Right ventricle myocardium inferior (tissue), 1 donor: ENCODE data around the gene MYO5B. TPM values are rescaled to one million over a fixed set of nuclear protein-coding genes. Genes with fewer than 3 reads are reported as not detected.
A peak's percentile ranks its signal among the peaks of the same experiment; 100 is the strongest.

ENCODE experiments used
- ATAC-seq: fragments of 200-7000 bp; cut with Tn5 transposase; one replicate; pipeline ENCODE4 v1.9.1; 2020; ENCODE audit warnings: mild to moderate bottlenecking, moderate library complexity
- DNase-seq: peaks from one replicate; pipeline ENCODE4 v3.0.0; 2021; ENCODE audit errors: missing footprints
- intact Hi-C: fragments of 100-400 bp; cut with DNase I; formaldehyde crosslinking; loops from one replicate; pipeline ENCODE4 v1.11.0; 2022
- total RNA-seq: library from RNA; stranded (reverse); fragmentation: NEBNext Ultra II Directional; extraction: Animal tissue kit (Norgen Biotek cat#: 25700); gene quantifications from one replicate; pipeline ENCODE4 v1.2.1, GENCODE V29; 2021
- donor health status: DM: no; HTN: yes; CAD: no; lungs with severe emphysema.

The MYO5B gene
- total RNA-seq, 1 donor from 2014 or later: 0.89 TPM

DNA sequence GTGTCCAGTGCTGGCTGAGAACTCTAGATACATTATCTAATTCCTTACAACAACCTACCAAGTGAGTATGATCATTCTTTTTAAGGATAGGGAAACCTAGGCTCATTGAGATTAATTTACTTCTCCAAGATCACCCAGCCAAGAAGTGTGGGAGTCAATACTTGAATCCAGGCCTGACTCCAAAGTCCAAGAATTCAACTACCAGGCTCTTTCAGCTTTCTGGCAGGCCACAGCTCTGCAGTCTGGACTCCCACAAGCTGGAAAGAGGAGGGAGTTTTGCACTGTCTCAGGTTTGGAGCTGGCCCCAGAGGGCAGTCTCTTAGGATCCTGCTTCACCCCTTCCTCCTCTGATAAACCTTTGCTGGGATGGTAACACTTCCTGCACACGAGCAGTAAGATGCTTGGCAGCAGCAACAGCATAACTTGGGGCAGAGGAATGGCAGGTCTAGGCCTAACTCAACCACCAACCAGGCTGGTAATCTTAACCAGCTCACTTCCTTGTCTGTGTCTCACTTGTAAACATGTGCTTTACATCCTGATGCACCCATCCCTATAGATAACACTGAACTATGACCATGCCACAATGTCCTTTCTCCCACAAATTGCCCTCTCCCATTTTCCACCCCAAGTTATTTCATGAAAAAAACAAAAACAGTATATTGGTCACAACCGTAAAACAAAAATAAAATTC lies 270.5 kb downstream of the MYO5B start:
- DNase-seq: no peak
- intact Hi-C loops: no loop called here
- ATAC-seq: peak; percentile 26

DNA sequence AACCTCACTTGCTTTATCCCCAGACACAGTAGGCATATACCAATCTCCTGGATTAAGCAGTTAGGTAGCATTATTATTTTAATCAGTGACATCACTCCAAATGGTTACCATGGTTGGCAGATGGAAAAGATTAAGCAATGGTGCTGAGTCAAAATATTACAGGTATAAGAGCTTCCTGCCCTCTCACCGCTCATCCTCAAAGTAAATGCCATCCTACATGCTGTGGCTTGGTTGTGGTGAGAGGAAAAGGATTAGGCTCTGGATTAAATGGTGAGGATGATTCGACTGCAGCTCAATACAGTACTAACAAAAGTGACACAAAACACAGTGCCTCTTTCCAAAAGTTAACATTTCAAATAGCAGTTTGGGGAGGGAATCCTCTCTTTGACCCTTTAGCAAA lies 272.7 kb downstream of the MYO5B start:
- no peak for DNase-seq
- no peak for ATAC-seq
- intact Hi-C loops: no loop called here

DNA sequence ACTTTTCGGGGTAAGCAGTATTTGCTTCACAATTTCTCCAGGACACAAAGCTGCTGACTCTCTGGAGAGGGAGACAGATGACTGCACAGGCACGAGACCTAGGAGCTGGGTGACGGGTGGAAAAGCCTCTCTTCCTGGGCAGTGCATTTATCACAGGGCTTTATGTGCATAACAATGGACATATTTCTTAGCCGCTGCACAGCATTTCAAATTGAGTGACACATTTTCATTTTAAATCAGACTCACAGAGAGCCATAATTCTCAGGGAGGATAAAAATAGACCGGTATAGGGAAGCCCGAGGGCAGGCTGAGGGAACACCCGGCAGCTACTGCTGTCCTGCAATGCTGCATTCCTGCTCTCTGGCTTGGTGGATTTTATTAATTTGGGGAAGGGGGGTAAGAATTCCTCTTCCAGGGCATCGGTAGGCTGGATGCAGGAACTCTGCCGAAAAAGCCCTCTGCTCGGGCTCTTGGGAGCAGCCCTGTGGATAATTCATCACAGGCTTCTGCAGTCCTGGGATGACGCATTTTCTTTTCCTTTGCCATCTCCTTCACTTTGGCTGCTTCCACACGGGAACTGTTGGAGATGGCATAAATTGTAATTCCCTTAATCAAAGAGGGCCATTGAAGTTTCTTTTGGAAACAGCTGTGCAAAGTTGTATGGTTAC lies 273.5 kb downstream of the MYO5B start:
- no peak for ATAC-seq
- no peak for DNase-seq
- intact Hi-C loops: no loop called here

DNA sequence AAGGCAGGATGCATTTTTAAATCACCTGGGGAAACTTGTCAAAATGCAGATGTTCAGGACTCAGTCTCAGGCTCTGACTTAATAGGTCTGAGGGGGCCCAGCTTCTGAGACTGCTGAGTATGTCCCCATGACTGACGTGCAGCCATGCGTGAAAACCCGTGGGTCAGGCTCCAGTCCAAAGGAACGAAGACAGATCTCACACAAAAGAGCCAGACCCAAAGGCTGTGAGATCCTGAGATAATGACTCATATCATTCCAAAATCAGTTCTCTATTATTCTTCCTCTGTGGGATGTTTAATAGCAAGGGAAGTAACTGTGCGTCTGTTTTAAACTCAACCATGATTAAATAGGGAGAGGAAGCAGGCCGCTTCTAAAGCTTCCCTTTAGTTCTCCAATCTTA lies 274.2 kb downstream of the MYO5B start:
- no peak for ATAC-seq
- intact Hi-C loops: no loop called here
- DNase-seq: no peak

DNA sequence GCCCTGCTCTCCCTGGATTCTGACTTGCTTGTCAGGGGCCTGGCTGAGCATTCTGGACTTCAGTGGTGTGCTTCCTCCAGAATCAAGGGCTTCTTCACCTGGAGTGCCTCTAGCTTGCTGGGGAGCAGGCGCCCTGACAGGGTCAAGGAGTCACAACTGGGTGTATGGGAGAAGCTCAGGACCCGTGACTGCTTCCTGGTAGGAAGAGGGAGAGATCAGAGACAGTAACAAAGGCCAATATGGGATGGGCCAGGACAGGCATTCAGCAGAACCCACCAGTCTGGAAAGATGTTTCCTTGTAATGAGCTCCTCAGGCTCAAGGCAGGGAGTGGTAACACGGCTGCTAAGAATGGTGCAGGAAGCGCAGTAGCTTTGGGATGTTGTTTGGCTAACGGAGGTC lies 277.2 kb downstream of the MYO5B start:
- no peak for DNase-seq
- intact Hi-C loops: no loop called here
- no peak for ATAC-seq

DNA sequence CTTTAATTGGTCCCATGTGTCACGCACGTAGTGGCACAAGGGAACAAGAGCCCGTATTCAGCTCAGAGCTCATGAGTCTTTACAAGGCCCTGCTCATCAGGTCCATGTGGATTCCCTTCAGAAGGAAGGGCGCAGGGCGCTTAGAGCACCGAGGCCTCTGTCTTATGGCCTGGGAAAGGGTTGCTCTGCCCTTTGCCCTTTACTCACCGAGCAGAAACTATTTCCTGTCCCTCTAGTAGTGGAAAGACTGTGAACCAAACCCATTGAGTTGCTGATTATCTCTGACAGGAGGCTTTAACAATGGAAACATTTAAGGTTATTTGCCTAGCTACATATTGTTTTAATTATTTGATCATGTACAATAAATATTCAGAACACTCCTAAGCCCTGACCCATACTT lies 279.6 kb downstream of the MYO5B start:
- intact Hi-C loops: no loop called here
- ATAC-seq: no peak
- DNase-seq: no peak

DNA sequence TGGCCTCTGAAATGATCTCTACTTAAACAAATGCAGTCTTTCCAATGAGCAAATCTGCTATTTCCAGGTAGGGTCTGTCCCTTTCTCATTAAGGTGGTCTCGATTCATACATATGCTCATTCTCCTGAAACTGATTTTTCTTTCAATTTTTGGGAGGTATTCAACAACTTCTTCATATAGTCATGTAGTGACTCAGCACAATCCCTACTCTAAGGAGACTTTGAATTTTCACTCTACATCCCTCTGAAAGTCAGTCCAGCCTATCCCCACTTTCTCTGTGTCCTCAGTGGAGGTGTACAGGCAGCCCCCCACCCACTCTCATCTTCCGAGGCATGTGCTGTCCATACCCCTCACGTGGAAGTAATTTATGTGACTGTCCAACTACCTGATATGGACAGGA lies 281.7 kb downstream of the MYO5B start:
- no peak for ATAC-seq
- intact Hi-C loops: no loop called here
- DNase-seq: no peak

DNA sequence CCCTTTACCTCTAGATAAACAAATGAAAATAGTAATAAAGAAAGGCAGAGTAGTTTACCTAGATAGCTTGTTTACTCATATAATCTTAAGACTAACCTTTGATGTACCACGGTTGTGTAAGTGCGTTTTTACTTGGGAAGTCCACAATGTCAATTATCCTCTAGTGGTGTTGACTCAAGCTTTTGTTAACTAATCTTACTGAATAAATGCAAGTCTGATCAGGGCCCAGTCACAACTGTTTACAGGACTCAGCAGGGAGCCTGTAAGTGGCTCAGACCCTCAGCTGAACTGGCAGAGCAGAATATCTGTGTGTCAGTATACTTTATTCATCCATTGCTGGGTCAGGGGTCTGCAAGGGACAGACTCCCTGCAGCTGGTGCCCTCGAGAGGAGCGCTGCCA lies 283.5 kb downstream of the MYO5B start:
- no peak for DNase-seq
- ATAC-seq: no peak
- intact Hi-C loops: no loop called here

DNA sequence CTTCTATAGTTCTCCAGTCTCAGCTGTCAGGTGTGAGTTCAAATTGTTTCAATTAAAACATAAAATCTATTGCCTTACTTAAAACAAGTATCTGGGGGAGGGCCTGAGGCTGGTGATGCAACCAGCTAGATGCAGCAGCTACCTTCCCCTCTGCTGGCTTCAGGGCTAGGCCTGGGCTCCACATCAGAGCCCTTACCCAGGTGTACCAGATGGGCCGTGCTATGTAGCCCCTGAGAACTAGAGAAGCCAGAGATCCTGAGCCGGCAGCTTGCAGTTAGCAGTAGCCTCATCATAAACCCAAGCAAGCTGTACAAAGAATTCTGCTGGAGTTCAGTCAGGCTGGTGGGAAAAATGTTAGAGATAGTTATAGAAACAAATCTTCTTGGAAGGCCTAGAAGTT lies 284.0 kb downstream of the MYO5B start:
- intact Hi-C loops: no loop called here
- DNase-seq: no peak
- ATAC-seq: no peak

DNA sequence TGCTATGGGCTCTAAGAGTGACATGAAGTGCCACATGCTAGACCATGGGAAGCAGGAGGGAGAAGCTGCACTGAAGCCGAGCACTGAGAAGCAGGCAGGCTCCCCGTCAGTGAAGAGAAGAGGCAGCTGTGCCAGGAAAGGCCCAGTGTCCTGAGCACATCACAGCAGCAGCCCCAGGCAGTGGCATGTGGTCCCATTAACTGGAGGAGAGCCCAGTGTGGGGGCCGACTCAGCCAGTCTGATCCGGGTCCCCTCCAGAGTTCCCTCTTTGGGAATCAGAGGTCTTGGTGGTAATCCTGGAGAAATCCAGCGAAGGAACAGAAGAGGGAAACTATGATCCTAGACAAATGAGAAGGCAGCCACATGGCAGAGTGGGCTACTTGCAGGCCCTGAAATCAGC lies 284.9 kb downstream of the MYO5B start:
- intact Hi-C loops: no loop called here
- no peak for ATAC-seq
- DNase-seq: no peak

DNA sequence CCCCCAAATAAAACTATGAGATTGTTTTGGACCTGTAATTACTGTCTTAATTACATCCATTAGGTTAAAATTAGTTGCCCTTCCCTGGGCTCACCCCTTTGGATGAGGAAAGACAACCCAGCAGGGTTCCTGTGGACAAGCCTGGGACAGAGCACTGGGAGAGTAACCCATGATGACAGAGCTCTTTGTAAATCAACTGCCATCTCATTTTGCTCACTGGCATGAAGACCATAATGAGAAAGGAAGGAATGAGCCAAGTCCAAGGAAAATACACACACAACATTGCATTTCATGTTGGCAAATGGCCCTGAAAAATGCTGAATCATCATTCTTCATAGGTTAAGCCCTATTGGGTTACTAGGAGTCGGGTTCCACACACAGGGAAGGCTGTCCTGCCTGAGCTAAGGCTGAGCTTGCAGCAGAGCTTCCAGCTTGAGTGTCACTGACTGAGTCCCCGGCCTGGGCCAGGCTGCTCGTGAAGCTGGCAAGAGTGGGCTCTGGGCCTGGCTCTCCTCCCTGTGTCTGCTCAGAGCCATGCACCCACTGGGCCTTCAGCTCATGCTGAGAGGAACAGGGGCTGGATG lies 287.5 kb downstream of the MYO5B start:
- intact Hi-C loops: no loop called here
- no peak for ATAC-seq
- DNase-seq: no peak

DNA sequence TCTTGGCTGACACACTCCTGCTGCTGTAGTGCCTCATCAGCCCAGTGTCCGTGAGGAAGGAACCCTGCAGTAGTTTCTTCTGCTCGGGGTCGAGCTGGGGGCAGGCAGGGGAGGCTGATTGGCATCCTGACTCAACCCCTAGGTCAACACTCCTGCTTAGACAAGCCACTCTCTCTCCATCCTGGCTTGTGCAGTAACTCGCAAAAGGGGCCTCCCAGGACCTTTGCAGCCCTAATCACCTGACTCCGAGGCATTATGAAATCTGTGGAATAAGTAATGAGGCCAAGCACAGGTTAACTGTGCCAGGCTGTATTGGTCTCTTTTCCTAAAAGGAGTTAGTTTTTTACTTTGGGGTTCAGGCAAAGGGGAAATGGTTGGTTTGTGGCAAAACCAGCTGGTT lies 289.2 kb downstream of the MYO5B start:
- intact Hi-C loops: no loop called here
- ATAC-seq (no peak), DNase-seq (no peak)

DNA sequence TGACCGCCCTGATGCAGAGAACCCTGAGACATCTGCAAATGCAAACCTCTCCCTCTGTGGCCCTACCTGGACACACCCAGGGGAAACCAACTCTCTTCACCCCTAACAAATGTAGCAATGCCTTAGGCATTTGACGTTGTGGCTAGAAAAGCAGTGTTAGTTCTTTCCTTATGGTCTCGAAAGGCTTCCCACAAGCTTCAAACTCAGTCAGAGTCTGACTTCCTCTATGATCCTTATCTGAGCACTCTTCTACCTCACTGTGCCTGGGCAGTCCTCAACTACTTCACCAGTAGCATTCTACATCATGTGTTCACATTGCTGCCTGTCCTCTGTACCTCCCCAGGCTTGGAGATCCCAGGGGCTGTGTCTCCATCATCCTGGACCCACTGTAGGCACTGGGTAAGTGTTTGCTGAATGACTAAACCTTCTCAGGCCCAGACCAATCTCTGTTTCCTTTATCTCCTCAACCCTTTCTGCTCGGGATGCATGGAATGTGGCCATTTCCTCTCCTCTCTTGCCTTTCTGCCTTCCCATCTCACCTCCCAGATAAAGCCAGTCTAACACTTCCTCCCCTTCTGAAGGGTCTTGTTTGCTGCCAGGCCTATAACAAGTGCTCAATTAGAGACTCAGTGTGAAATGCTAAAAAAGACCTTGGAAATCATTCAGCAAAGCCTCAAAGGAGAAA lies 289.9 kb downstream of the MYO5B start:
- no peak for DNase-seq
- no peak for ATAC-seq
- intact Hi-C loops: no loop called here

DNA sequence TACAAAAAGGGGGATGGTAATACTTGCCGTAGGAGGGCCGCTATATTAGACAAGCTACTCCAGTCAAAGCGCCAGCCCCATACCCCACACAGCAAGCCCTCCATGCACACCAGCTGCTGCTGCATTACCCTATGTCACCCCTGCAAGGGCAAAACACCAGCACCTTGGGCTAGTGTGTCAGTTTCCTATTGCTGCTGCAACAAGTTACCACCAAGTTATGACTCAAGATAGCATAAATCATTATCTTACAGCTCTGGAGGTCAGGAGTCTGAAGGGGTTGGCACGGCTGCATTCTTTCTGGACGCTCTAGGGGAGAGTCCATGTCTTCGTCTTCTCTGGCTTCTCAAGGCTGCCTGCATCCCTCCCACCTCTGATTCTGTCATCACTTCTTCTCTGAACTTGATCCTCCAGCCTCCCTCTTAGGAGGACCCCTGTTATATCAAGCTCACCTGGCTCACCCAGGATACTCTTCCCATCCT lies 293.0 kb downstream of the MYO5B start:
- intact Hi-C loops: no loop called here
- DNase-seq (no peak), ATAC-seq (no peak)

DNA sequence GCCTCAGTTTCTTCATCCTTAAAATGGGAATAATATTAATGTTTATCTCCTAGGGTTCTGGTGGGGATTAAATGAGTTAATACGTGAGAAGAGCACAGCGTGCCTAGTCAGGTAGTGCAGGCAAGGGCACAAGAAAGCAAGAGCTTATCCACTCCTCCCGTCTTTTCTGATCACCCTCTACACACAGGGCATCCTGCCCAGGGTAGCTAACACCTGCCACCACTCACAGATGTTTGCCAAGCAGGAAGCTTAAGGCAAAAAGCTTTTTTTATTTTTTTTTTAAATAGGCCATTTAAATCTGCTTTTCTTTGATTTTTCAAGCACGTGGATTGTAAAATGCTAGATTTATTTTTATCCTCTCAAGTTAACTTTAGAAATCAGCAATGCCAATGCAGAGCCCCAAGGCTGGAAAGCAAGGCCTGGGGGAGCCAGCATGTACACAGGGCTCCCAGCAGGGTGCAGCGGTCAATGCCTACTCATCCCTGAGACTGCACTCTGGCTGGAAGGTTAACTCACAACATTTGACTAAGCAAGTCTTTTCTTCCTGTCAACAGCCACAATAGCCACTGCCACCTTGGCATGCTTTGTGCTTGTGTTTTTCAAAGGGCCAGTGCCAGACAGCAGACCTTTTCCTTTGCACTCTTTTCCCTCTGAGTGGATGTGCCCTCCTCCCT lies 295.2 kb downstream of the MYO5B start:
- intact Hi-C loops: no loop called here
- no peak for ATAC-seq
- no peak for DNase-seq

DNA sequence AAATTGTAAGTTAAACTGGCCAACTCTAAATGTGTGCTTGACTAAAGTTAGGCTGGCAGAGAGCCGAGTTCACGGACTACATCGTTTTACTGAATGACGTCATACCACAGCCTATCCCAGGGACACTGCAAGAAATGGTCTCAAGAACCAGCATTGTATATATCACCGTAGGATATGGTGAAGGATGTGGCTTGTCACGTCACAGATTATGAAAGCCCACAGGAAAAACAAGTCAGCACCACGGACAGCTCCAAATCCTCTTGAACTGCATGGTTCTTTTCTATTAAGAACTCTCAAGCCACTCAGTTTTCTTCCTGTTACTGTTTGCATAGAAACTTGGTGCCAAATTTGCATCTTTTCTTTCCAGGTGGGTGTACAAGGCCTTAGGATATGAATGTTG lies 296.5 kb downstream of the MYO5B start:
- ATAC-seq (no peak), DNase-seq (no peak)
- intact Hi-C loops: no loop called here

DNA sequence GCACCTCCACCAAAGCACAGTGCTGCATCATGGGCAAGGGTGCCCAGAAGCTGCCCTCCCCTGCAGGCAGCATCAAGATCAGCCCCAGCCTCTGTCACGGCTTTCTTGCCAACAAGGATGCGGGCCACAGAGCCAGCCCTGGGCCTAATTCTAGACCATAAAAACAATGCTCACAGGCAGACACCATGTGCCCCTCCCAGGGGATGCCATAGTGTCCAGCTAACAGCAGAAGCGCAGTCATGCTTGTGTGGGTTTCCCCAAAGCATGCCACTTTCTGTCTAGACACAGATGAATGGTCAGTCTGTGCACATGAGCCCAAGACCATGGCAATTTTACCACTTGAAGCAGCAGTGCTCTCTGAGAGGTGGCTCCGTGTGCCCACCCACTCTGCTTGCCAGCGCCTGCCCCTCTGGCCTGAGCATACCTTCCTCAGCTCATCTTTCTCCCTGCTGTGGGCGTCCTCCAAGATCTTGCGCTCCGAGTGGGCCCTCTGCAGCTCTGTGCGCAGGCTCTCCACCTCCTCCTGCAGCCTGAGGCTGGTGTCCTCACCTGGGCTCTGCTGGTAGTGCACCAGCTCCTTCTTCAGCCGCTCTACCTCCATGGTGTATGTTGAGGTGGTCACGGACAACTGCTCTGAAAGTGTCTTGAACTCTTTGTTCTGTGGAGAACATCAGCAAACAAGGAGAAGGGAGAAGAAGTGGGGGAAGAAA lies 300.3 kb downstream of the MYO5B start:
- intact Hi-C loops: no loop called here
- ATAC-seq: no peak
- DNase-seq: no peak

DNA sequence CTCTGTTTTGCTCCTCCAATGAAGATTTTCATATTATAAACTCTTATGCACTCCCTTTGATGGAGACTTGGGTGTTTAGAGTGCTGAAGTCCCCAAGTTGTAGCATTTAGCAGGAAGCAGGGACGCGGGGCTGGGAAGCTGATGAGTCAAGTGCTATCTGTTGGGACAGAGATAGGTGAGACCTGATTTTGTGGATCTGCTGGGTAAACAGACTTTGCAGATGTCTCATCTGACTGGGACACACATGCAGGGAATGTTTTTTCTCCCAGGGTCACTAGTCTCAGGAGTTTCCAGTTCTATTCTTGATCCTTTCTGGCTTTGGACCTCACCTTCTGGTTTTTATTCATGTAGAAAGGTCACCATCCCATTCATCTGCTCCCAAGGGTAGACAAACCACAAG lies 301.9 kb downstream of the MYO5B start:
- intact Hi-C loops: no loop called here
- ATAC-seq: no peak
- no peak for DNase-seq
